B cell (primary cell): ENCODE measurements around the gene NSD1. TPM values are rescaled to one million over a fixed set of nuclear protein-coding genes. Genes with fewer than 3 reads are reported as not detected.

Experiments
- ATAC-seq: fragments of 200-7000 bp; cut with Tn5 transposase; one replicate; pipeline ENCODE4 v1.10.0; 2021; ENCODE audit warnings: low read depth, mild to moderate bottlenecking, moderate number of reproducible peaks, moderate library complexity
- CTCF ChIA-PET: fragments of 350-600 bp; sonication (Branson Sonifier 250); formaldehyde crosslinking; loops from one replicate; lab custom pipeline; 2021; ENCODE audit warnings: antibody characterized with exemption, inconsistent platforms; lab: Charles Lee
- POLR2A ChIA-PET: fragments of 350-600 bp; sonication (Branson Sonifier 250); formaldehyde crosslinking; loops from one replicate; lab custom pipeline; 2021; ENCODE audit warnings: antibody characterized with exemption; lab: Charles Lee
- DNase-seq: peaks from one replicate; pipeline ENCODE4 v3.0.0; 2013
- H2AFZ ChIP-seq: 2 replicates; pipeline ENCODE4 v1.6.1; 2012; ENCODE audit warnings: mild to moderate bottlenecking, low read depth, low read length; ENCODE audit not compliant: insufficient read depth, poor library complexity, severe bottlenecking
- H3K27ac ChIP-seq, 2 donors: 1 replicate in 1 of 2; 2 replicates in 1 of 2; pipeline ENCODE4 v1.5.1; 2012 to 2013; ENCODE audit warnings: low read length in 2 of 2, mild to moderate bottlenecking in 2 of 2, moderate library complexity in 1 of 2
- H3K27me3 ChIP-seq, 4 experiments: fragments of 200-600 bp in 1 of 4; sonication (generic) in 1 of 4; replicated peaks in 1 of 4; 1 replicate in 2 of 4; 2 replicates in 2 of 4; pipeline versions ENCODE4 v1.6.1 to v1.7.0; 2013 to 2016; ENCODE audit warnings: low read length in 3 of 4, mild to moderate bottlenecking in 2 of 4, mixed read lengths in 1 of 4, moderate library complexity in 1 of 4; ENCODE audit not compliant: insufficient read depth in 4 of 4, control insufficient read depth in 3 of 4; ENCODE audit errors: control extremely low read depth in 1 of 4
- H3K36me3 ChIP-seq, 2 experiments: replicated peaks in 1 of 2; 1 replicate in 1 of 2; 2 replicates in 1 of 2; pipeline versions ENCODE4 v1.6.1 to v1.7.1; 2013; ENCODE audit warnings: low read length in 1 of 2; ENCODE audit not compliant: insufficient read depth in 2 of 2, control insufficient read depth in 1 of 2; ENCODE audit errors: control extremely low read depth in 1 of 2, extremely low read depth in 1 of 2
- H3K4me1 ChIP-seq, 2 donors: fragments of 200-600 bp in 1 of 2; sonication (generic) in 1 of 2; 1 replicate in 1 of 2; 2 replicates in 1 of 2; pipeline versions ENCODE4 v1.5.1 to v1.6.1; 2013 to 2017; ENCODE audit warnings: low read length in 2 of 2; ENCODE audit not compliant: control insufficient read depth in 2 of 2, insufficient read depth in 2 of 2
- H3K4me2 ChIP-seq: replicated peaks from 2 replicates; pipeline ENCODE3; 2012; ENCODE audit warnings: mild to moderate bottlenecking, low read depth, low read length; ENCODE audit not compliant: poor library complexity, severe bottlenecking
- H3K4me3 ChIP-seq, 5 experiments: fragments of 200-600 bp in 1 of 5; sonication (generic) in 1 of 5; 1 replicate in 3 of 5; 2 replicates in 2 of 5; pipeline versions ENCODE4 v1.5.1 to v1.7.0; 2011 to 2016; ENCODE audit warnings: low read length in 4 of 5, mild to moderate bottlenecking in 4 of 5, low read depth in 2 of 5, control low read depth in 1 of 5, moderate library complexity in 1 of 5; ENCODE audit not compliant: insufficient read depth in 1 of 5; ENCODE audit errors: control extremely low read depth in 1 of 5, extremely low read depth in 1 of 5
- H3K79me2 ChIP-seq: fragments of 200-600 bp; sonication (generic); one replicate; pipeline ENCODE4 v1.6.0; 2016; ENCODE audit warnings: low read length; ENCODE audit not compliant: control insufficient read depth, insufficient read depth
- H3K9ac ChIP-seq: fragments of 200-600 bp; sonication (generic); 2 replicates; pipeline ENCODE4 v1.6.1; 2017; ENCODE audit warnings: mild to moderate bottlenecking, low read length, moderate library complexity
- H3K9me3 ChIP-seq, 3 donors: one replicate each; pipeline versions ENCODE4 v1.6.1 to v1.7.1; 2013; ENCODE audit warnings: low read length in 2 of 3; ENCODE audit not compliant: control insufficient read depth in 2 of 3, insufficient read depth in 1 of 3; ENCODE audit errors: control extremely low read depth in 1 of 3
- H4K20me1 ChIP-seq: 2 replicates; pipeline ENCODE4 v1.6.0; 2012; ENCODE audit warnings: mild to moderate bottlenecking, low read length; ENCODE audit not compliant: insufficient read depth, control insufficient read depth, poor library complexity, severe bottlenecking
- H3K27ac Mint-ChIP-seq: one replicate; pipeline ENCODE4 v1.8.0; 2021; ENCODE audit warnings: mixed read lengths
- H3K27me3 Mint-ChIP-seq: one replicate; pipeline ENCODE4 v1.8.0; 2021; ENCODE audit warnings: mixed read lengths
- H3K4me1 Mint-ChIP-seq: one replicate; pipeline ENCODE4 v1.8.0; 2021; ENCODE audit warnings: mixed read lengths
- H3K4me3 Mint-ChIP-seq: one replicate; pipeline ENCODE4 v1.8.0; 2021; ENCODE audit warnings: mixed read lengths
- H3K9me3 Mint-ChIP-seq: one replicate; pipeline ENCODE4 v1.8.0; 2022; ENCODE audit warnings: mixed read lengths; ENCODE audit not compliant: insufficient read depth
- EZH2 ChIP-seq: IDR thresholded peaks from 2 replicates; pipeline ENCODE4 v1.6.1; 2012; ENCODE audit warnings: borderline replicate concordance, low read depth, mild to moderate bottlenecking, moderate library complexity, low read length; ENCODE audit not compliant: insufficient read depth, poor library complexity, severe bottlenecking
- WGBS: methylation state at CpG from one replicate; pipeline ENCODE4 v1.1.5; 2013; ENCODE audit warnings: missing lambda C conversion rate; ENCODE audit not compliant: insufficient coverage; 5-methylcytosine and 5-hydroxymethylcytosine counted together
- intact Hi-C: fragments of 100-400 bp; cut with micrococcal nuclease; formaldehyde crosslinking; loops from one replicate; pipeline ENCODE4 v1.10.0; 2022
- polyA plus RNA-seq: library from polyadenylated mRNA; depleted of rRNA; stranded (reverse); fragments of >200 nt; gene quantifications from 2 replicates; pipeline ENCODE4 v1.2.3, GENCODE V29; 2012
- total RNA-seq, 2 donors: library from RNA; stranded (reverse); fragments of 120-200 nt in 1 of 2; gene quantifications; 1 replicate in 1 of 2; 2 replicates in 1 of 2; pipeline versions ENCODE4 v1.2.3 to v1.2.4, GENCODE V29; 2013 to 2022
- TF ChIP-seq, protein P1 (sequence below): fragments of 200-600 bp; IDR thresholded peaks from one replicate; pipeline ENCODE4 v1.8.0; 2022; ENCODE audit warnings: antibody characterized with exemption, mild to moderate bottlenecking

The NSD1 gene
- total and polyA plus RNA-seq, 2 donors (not counting 1 experiment from before 2014, with no cell fraction given): 10.8 to 145 TPM

DNA sequence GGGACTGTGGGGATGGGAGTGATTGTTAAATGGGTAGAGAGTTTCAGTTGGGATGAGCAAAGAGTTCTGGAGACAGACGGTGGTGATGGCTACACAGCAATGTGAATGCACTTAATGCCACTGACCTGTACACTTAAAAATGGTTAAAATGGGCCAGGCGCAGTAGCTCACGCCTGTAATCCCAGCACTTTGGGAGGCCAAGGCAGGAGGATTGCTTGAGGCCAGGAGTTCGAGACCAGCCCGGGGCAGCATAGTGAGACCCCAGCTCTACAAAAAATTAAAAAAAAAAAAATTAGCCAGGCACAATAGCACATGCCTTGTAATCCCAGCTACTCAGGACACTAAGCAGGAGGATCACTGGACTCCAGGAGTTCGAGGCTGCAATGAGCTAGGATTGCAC is 210.2 kb downstream of the NSD1 start:
- Histone ChIP-seq H3K4me2 (no peak overlapping the region), H3K27ac (no peak overlapping the region), H3K9me3 (no peaks in the 10 kb centered on the region), H4K20me1 (peaks cover 48% of the 10 kb centered on the region), H3K27me3 (no peaks in the 10 kb centered on the region), H3K79me2 (peaks cover 94% of the 10 kb centered on the region), H3K4me1 (no peaks in the 10 kb centered on the region), H2AFZ (no peak overlapping the region), H3K4me3 (no peak overlapping the region), H3K36me3 (peaks cover 2 to 40% of the 10 kb centered on the region in 2 experiments), H3K9ac (no peak overlapping the region)
- 98% methylated on average over 4 of the region's 6 CpGs for WGBS
- ATAC-seq (no peak), DNase-seq (no peak)
- CTCF ChIA-PET: interaction anchor here (0.7 kb wide), 1 partner anchor 256 kb away, joined by 4 read pairs; no protein-coding TSS in a partner anchor
- no peaks in the 10 kb centered on the region for H3K27me3 Mint-ChIP-seq
- TF ChIP-seq, protein P1, sequence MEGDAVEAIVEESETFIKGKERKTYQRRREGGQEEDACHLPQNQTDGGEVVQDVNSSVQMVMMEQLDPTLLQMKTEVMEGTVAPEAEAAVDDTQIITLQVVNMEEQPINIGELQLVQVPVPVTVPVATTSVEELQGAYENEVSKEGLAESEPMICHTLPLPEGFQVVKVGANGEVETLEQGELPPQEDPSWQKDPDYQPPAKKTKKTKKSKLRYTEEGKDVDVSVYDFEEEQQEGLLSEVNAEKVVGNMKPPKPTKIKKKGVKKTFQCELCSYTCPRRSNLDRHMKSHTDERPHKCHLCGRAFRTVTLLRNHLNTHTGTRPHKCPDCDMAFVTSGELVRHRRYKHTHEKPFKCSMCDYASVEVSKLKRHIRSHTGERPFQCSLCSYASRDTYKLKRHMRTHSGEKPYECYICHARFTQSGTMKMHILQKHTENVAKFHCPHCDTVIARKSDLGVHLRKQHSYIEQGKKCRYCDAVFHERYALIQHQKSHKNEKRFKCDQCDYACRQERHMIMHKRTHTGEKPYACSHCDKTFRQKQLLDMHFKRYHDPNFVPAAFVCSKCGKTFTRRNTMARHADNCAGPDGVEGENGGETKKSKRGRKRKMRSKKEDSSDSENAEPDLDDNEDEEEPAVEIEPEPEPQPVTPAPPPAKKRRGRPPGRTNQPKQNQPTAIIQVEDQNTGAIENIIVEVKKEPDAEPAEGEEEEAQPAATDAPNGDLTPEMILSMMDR: no peak
- no peak for TF ChIP-seq EZH2
- no peaks in the 10 kb centered on the region for H3K9me3 Mint-ChIP-seq
- H3K27ac Mint-ChIP-seq: no peak overlapping the region
- POLR2A ChIA-PET: interaction anchor here (0.7 kb wide), 1 partner anchor 119 kb away, joined by 7 read pairs; no protein-coding TSS in a partner anchor
- no peak overlapping the region for H3K4me3 Mint-ChIP-seq
- peaks cover 16% of the 10 kb centered on the region for H3K4me1 Mint-ChIP-seq
- intact Hi-C loops: no loop called here

DNA sequence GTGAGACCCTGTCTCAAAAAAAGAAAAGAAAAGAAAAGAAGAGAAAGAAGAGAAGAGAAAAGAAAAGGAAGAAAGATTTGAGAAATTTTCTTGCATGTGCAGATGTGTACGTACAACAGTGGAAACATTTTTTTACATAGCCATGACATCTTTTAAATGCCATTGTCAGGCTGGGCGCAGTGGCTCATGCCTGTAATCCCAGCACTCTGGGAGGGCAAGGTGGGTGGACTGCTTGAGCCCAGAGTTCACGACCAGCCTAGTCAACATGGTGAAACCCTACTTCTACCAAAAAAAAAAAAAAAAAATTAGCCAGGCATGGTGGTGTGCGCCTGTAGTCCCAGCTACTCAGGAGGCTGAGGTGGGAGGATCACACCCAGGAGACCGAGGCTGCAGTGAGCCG is 211.3 kb downstream of the NSD1 start:
- POLR2A ChIA-PET: no interaction called here
- no peak overlapping the region for H3K4me2 ChIP-seq
- peaks cover 2 to 38% of the 10 kb centered on the region in 2 experiments for H3K36me3 ChIP-seq
- peaks cover 94% of the 10 kb centered on the region for H3K79me2 ChIP-seq
- H3K27me3 Mint-ChIP-seq: no peaks in the 10 kb centered on the region
- CTCF ChIA-PET: interaction anchor here (0.6 kb wide), 1 partner anchor 78 kb away, joined by 3 read pairs; no protein-coding TSS in a partner anchor
- no CpG with 5 or more reads among the region's 6 CpGs for WGBS
- H2AFZ ChIP-seq: no peak overlapping the region
- DNase-seq (no peak), ATAC-seq (no peak)
- no peak overlapping the region for H3K4me3 Mint-ChIP-seq
- H3K27me3 ChIP-seq: no peaks in the 10 kb centered on the region
- no peak overlapping the region for H3K27ac Mint-ChIP-seq
- H3K4me1 ChIP-seq: peaks cover 8 to 9% of the 10 kb centered on the region in 2 donors
- no peak overlapping the region for H3K27ac ChIP-seq
- TF ChIP-seq, protein P1: no peak
- TF ChIP-seq EZH2: no peak
- no peaks in the 10 kb centered on the region for H3K9me3 Mint-ChIP-seq
- H3K4me3 ChIP-seq: no peak overlapping the region
- intact Hi-C loops: no loop called here
- H4K20me1 ChIP-seq: peaks cover 49% of the 10 kb centered on the region
- no peak overlapping the region for H3K9ac ChIP-seq
- peaks cover 25% of the 10 kb centered on the region for H3K4me1 Mint-ChIP-seq
- H3K9me3 ChIP-seq: no peaks in the 10 kb centered on the region
